Naive B cell (primary cell): ENCODE results near the gene PCSK6. TPM values are rescaled to one million over a fixed set of nuclear protein-coding genes. Genes with fewer than 3 reads are reported as not detected.

ENCODE experiments used
- ATAC-seq, 2 donors: fragments of 150-1000 bp; cut with Tn5 transposase; 2 replicates each; pipeline ENCODE4 v1.10.0; 2021; ENCODE audit warnings: low read depth in 2 of 2, mild to moderate bottlenecking in 2 of 2, moderate library complexity in 2 of 2
- DNase-seq: peaks from one replicate; pipeline ENCODE4 v3.0.0; 2022
- H3K27ac Mint-ChIP-seq, 6 donors: one replicate each; pipeline ENCODE4 v1.8.0; 2020 to 2022; ENCODE audit warnings: mild to moderate bottlenecking in 6 of 6, mixed read lengths in 6 of 6, moderate library complexity in 5 of 6, inconsistent platforms in 2 of 6
- H3K27me3 Mint-ChIP-seq, 3 donors: one replicate each; pipeline ENCODE4 v1.8.0; 2021 to 2022; ENCODE audit warnings: mixed read lengths in 3 of 3, mild to moderate bottlenecking in 1 of 3
- H3K36me3 Mint-ChIP-seq, 2 donors: one replicate each; pipeline ENCODE4 v1.8.0; 2020 to 2022; ENCODE audit warnings: mixed read lengths in 2 of 2, inconsistent platforms in 1 of 2, mild to moderate bottlenecking in 1 of 2
- H3K4me1 Mint-ChIP-seq, 3 donors: one replicate each; pipeline ENCODE4 v1.8.0; 2020 to 2022; ENCODE audit warnings: mixed read lengths in 3 of 3, inconsistent platforms in 1 of 3, mild to moderate bottlenecking in 1 of 3, moderate library complexity in 1 of 3
- H3K4me3 Mint-ChIP-seq, 8 donors: one replicate each; pipeline ENCODE4 v1.8.0; 2020 to 2022; ENCODE audit warnings: mild to moderate bottlenecking in 8 of 8, mixed read lengths in 8 of 8, moderate library complexity in 8 of 8, inconsistent platforms in 2 of 8
- H3K9me3 Mint-ChIP-seq, 7 donors: one replicate each; pipeline ENCODE4 v1.8.0; 2020 to 2022; ENCODE audit warnings: mixed read lengths in 7 of 7, mild to moderate bottlenecking in 5 of 7, inconsistent platforms in 2 of 7, moderate library complexity in 1 of 7
- polyA plus RNA-seq, 6 donors: library from polyadenylated mRNA; unstranded; fragments of 300-500 nt; fragmentation: Illumina TruSeq; gene quantifications; one replicate each; pipeline ENCODE4 v1.2.3, GENCODE V29; 2021; ENCODE audit warnings: low read depth in 6 of 6

PCSK6 gene
- polyA plus RNA-seq, 6 donors from 2014 or later, result 0.78 to 1.4 (median 0.96) TPM; not detected in 1

GRCh38 chr15:101308604-101309435, 180.7 kb downstream of the PCSK6 start:
- Mint-ChIP-seq H3K27ac (peak overlapping the region in 1 of 6 donors; percentile 62), H3K27me3 (peaks cover 1 to 18% (median 8%) of the 10 kb centered on the region in 3 donors), H3K36me3 (no peaks in the 10 kb centered on the region), H3K4me1 (peaks cover 0 to 4% (median 0%) of the 10 kb centered on the region in 3 donors), H3K4me3 (no peak overlapping the region), H3K9me3 (no peaks in the 10 kb centered on the region)
- DNase-seq (no peak), ATAC-seq (no peak)

- H3K4me1 Mint-ChIP-seq, result peaks cover 0 to 4% (median 0%) of the 10 kb centered on the region in 3 donors
- peaks cover 0 to 18% (median 8%) of the 10 kb centered on the region in 3 donors for H3K27me3 Mint-ChIP-seq
- H3K36me3 Mint-ChIP-seq, result no peaks in the 10 kb centered on the region
- no peak overlapping the region for H3K27ac Mint-ChIP-seq
- no peak for DNase-seq
- ATAC-seq, result no peak
- no peak overlapping the region for H3K4me3 Mint-ChIP-seq
- H3K9me3 Mint-ChIP-seq, result no peaks in the 10 kb centered on the region
Measured at GRCh38 chr15:101307897-101308603, 181.5 kb downstream of the PCSK6 start.

DNA sequence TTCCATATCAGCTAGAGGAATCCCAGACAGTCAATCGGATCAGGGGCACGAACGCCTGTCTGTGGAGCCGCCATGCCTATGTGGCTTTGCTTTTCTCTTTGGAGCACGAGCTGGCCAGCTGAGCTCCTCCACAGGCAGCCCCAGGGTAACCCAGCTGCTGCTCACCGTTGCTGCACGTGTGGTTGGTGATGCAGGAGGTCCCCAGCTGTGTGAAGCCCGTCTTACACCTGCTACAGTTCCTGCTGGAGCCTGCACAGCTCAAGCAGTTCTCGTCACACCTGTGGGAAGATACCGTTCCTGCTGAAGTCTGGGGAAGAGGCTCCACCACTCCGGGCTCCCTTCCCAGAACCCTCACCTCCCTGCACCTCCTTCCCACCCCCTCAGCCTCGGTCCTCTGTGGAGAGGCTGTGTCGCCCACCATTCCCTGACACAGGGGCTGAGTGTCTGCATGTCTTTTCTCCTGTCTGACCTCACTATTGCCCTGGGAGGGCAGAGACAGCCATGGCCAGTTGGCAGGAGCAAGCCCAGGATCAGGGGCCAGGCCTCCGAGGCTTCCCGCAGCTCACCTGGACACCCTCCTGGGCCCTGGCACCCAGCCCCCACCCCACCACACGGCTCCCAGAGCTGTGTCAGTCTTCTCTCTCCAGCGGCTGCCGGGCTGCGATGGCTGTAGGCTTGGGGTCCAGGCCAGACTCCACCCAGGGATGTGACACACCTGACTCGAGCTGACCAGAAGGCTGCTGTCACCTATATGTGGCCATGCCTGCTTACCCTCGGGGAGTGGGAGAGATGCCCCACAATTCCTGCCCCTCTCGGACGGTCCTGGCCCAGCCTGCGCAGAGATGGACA, 182.2 kb downstream of the PCSK6 start:
- Mint-ChIP-seq H3K4me3 (no peak overlapping the region), H3K27me3 (peaks cover 0 to 15% (median 7%) of the 10 kb centered on the region in 3 donors), H3K4me1 (peaks cover 0 to 4% (median 0%) of the 10 kb centered on the region in 3 donors), H3K36me3 (no peaks in the 10 kb centered on the region), H3K27ac (peak overlapping the region in 1 of 6 donors; percentile 69), H3K9me3 (no peaks in the 10 kb centered on the region)
- ATAC-seq (no peak), DNase-seq (no peak)

DNA sequence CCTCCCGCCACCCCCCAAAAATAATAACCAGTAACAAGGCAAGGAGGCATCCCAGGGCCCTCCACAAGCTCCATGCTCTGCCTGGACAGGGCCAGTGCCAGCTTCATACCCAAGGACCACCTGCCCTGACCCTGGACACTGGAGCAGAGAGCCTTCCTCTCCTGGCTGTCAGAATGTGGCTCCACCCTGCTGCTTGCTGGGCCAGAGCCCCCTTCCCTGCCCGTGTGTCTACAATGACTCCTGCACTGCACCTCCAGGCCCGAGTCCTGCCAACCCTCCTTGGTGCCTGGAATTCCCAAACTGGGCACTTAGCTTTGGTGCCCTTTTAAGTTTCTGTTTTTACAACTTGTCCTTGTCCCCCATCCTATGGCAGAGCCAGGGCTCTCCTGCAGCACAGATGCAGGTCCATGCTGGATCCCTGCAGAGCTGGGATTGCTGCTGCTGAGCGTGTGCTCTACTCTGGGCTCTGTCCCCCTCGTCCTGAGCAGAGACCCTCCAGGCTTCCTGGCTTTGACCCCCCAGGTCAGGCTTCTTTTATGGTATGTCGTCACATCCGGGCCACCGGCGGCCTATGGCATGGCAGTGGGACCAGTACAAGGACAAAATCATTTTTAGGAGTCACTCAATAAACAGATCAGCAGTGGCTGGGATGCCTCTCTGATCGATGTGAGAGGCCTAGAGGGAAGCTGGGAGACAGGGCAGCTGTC, 183.0 kb downstream of the PCSK6 start:
- H3K4me3 Mint-ChIP-seq, result peak overlapping the region in 1 of 8 donors; percentile 64
- DNase-seq (no peak), ATAC-seq (no peak)
- no peaks in the 10 kb centered on the region for H3K36me3 Mint-ChIP-seq
- peaks cover 0 to 11% (median 0%) of the 10 kb centered on the region in 3 donors for H3K27me3 Mint-ChIP-seq
- no peaks in the 10 kb centered on the region for H3K9me3 Mint-ChIP-seq
- H3K4me1 Mint-ChIP-seq, result peaks cover 0 to under 1% (median 0%) of the 10 kb centered on the region in 3 donors
- H3K27ac Mint-ChIP-seq, result no peak overlapping the region

DNA sequence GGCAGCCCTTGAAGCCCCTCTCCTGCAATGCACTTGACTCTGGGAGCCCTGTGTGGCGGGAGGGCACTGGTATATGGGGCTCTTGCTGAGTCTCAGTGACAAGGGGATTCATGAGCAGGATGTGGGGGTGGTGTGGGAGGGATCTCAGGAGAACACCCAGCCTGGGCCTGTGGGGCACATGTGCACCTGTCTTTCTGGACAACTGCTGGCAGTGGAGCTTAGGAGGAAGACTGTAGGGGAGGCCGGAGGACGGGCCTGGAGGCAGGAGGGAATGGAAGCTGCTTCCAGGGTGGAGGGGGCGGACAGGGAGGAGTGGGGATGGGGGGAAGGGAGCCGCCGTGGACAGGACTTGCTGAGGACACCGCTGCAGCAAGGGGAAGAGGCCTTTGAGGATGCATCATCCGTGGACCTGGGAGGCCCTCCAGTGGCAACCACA, 183.7 kb downstream of the PCSK6 start:
- Mint-ChIP-seq H3K27ac (no peak overlapping the region), H3K4me3 (no peak overlapping the region), H3K27me3 (peaks cover 0 to 11% (median 0%) of the 10 kb centered on the region in 3 donors), H3K36me3 (no peaks in the 10 kb centered on the region), H3K4me1 (peaks cover 0 to 5% (median 0%) of the 10 kb centered on the region in 3 donors), H3K9me3 (no peaks in the 10 kb centered on the region)
- no peak for ATAC-seq
- no peak for DNase-seq

- Mint-ChIP-seq H3K36me3 (no peaks in the 10 kb centered on the region), H3K4me1 (peaks cover 0 to 5% (median 2%) of the 10 kb centered on the region in 3 donors), H3K27me3 (peaks cover 0 to 6% (median 0%) of the 10 kb centered on the region in 3 donors), H3K9me3 (no peaks in the 10 kb centered on the region), H3K27ac (no peak overlapping the region), H3K4me3 (no peak overlapping the region)
- DNase-seq (no peak), ATAC-seq (no peak)
Measured at GRCh38 chr15:101303408-101303807, 186.1 kb downstream of the PCSK6 start.

DNA sequence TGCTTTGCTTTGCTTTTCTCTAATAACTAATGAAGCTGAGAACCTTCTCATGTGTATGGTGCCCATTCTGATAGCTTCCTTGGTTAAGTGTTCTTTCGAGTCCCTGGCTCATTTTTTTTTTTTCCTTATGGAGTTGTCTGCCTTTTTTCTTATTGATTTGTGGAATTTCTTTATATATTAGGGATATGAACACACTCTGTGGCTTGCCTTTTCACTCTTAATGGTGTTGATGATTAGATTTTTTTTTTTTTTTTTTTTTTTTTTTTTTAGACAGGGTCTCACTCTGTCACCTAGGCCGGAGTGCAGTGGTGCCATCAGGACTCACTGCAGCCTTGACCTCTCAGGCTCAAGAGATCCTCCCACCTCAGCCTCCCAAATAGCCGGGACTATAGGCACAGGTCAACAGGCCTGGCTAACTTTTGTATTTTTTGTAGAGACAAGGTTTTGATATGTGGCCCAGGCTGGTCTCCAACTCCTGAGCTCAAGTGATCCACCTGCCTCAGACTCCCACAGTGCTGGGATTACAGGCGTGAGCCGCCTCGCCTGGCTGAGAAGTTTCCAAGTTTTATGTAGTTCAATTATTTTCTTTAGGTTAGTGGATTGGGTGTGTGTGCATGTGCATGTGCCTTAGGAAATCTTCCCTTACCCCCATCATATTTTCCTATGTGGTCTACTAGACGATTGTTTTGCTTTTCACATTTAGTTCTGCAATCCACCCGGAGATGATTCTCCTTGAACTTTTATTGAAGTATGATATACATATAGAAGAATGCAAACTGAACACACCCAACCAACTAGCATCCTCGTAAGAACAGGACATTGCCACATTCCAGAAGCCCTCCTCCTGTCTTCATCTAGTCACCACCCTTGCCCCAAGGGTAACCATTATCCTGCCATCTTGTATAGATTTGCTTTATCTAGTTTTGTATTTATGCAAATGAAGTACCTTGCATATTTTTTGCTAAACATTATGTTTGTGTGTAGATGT, 192.8 kb downstream of the PCSK6 start:
- Mint-ChIP-seq H3K27me3 (no peaks in the 10 kb centered on the region), H3K27ac (peak overlapping the region in 1 of 6 donors; percentile 90), H3K36me3 (peaks cover 0 to 1% of the 10 kb centered on the region in 2 donors), H3K9me3 (no peaks in the 10 kb centered on the region), H3K4me3 (peak overlapping the region; percentile 21 to 99 (median 95)), H3K4me1 (peaks cover 22 to 30% (median 24%) of the 10 kb centered on the region in 3 donors)
- DNase-seq (no peak), ATAC-seq (no peak)

DNA sequence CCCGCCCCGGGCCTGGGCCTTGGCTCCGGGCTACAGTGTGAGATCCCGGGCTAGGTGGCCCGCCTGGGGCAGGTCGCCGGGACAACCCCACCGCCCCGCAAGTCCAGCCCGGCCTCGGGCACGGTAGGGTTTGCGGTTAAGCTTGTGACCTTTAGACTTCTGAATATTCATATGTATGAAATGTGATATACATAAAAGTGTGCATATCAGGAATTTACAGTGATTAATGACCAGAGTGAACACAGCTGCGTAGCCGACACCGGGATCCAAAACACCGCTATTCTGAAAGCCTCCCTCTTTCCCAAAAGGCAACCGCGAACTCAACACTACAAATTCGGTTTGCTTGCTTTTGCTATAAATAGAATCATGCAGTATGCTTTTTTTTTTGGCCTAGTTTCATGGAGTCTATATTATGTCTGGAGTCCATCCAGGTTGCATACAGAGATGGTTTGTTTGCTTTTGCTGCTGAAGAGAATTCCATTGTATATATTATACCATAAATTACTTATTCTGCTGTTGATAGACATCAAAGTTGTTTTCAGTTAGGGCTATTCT, 193.8 kb downstream of the PCSK6 start:
- H3K27me3 Mint-ChIP-seq, result no peaks in the 10 kb centered on the region
- no peak for ATAC-seq
- peak overlapping the region; percentile 47 to 99 (median 88) for H3K27ac Mint-ChIP-seq
- peaks cover 22 to 38% (median 23%) of the 10 kb centered on the region in 3 donors for H3K4me1 Mint-ChIP-seq
- peaks cover 0 to 5% of the 10 kb centered on the region in 2 donors for H3K36me3 Mint-ChIP-seq
- H3K9me3 Mint-ChIP-seq, result no peaks in the 10 kb centered on the region
- peak; percentile 23 for DNase-seq
- peak overlapping the region; percentile 93 to 99 (median 96) for H3K4me3 Mint-ChIP-seq

DNA sequence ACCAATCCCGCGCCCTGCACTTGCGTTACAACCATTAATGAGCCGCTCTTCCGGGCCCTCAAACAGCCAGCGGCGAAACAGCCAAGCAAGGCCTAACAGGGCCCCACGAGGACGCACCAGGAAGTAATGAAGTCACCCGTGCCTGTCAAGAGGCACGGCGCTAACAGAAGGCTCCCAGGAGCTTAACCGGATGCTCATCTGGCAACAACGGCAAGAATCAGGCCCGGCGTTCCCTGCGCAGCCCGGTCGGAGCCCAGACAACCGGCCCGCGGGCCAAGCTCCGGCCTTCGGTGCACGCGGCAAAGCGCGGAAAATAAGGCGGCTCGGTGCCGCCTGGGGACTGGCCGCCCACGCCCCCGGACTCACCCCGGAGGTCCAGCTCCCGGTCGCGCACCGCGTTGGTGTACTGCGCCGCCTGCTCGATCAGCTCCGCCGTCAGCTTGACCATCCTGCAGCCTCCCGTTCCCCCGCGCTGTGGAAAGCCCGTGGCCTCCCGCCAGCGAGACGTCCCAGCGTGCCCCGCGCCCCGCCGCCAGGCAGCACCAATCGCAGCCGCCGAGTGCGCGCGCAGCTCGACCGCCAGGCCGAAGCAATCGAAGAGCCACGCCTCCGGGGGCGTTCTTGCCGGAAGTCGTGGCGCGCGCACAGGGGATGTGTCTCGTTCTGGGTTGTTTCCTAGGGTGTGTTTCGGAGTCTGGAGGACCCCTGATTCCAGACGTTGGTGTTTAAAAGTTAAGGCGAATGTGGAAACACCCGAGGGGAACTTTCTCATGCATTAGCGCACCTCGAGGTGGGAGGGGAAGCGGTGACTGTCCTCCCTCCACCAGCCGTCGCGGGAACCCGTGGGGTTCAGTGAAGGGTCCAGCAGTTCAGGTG, 194.5 kb downstream of the PCSK6 start, which contains the start of gene SNRPA1:
Gene SNRPA1, minus strand, starts transcription at position 518 of the 876 bp plus-strand sequence. Its CDS starts 70 bp downstream, at position 448.
- Mint-ChIP-seq H3K4me1 (peaks cover 26 to 43% (median 27%) of the 10 kb centered on the region in 3 donors), H3K36me3 (peaks cover 6 to 9% of the 10 kb centered on the region in 2 donors), H3K9me3 (no peaks in the 10 kb centered on the region), H3K4me3 (peak within 1 kb of the TSS; percentile 93 to 99 (median 96)), H3K27ac (peak within 1 kb of the TSS; percentile 95 to 99 (median 98)), H3K27me3 (no peaks in the 10 kb centered on the region)
- DNase-seq (peak; percentile 95), ATAC-seq (peak; percentile 81 to 82)

DNA sequence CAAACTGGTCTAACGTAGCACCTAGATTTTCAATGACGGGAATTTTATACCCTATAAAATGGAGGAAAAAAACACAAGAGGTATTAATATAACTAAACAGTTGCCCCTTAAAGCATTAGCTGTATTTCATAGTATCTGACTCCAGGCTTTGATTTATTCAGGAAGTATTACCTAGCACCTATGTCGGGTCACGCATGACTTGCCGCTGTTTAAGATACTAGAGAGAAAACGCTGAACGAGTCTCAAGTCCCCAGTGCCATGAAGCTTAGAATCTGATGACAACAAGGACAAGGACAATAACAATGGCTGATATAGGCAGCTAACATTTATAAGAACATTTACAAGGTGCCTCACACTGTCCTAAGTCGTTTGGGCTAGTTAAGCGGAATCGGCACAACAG, 196.4 kb downstream of the PCSK6 start:
- no peaks in the 10 kb centered on the region for H3K27me3 Mint-ChIP-seq
- no peak for ATAC-seq
- peaks cover 41 to 49% (median 41%) of the 10 kb centered on the region in 3 donors for H3K4me1 Mint-ChIP-seq
- peaks cover 17 to 20% of the 10 kb centered on the region in 2 donors for H3K36me3 Mint-ChIP-seq
- H3K9me3 Mint-ChIP-seq, result no peaks in the 10 kb centered on the region
- peak overlapping the region; percentile 93 to 99 (median 96) for H3K4me3 Mint-ChIP-seq
- peak overlapping the region in 3 of 6 donors; percentile 56 to 99 (median 96) for H3K27ac Mint-ChIP-seq
- no peak for DNase-seq
